MCF 10A (cell line): ENCODE data around the gene AKAP9. TPM values are rescaled to one million over a fixed set of nuclear protein-coding genes. Genes with fewer than 3 reads are reported as not detected.

Experiments used
- BruUV-seq: library from RNA; stranded (reverse); fragments of 400-500 nt; replicated peaks from 2 replicates; lab custom pipeline; 2021; lab: Mats Ljungman, UMichigan
- CTCF ChIA-PET: fragments of 300-600 bp; sonication (Branson Sonifier 250); formaldehyde crosslinking; extraction: SDS; loops from one replicate; lab custom pipeline; 2021; ENCODE audit warnings: antibody characterized with exemption, inconsistent platforms; lab: Yijun Ruan, JAX
- POLR2A ChIA-PET: fragments of 300-600, 350-650 bp; sonication (Branson Sonifier 250); formaldehyde crosslinking; extraction: SDS; loops from one replicate; lab custom pipeline; 2020; ENCODE audit warnings: antibody characterized with exemption, inconsistent platforms; lab: Yijun Ruan, JAX
- DNase-seq: peaks from one replicate; pipeline ENCODE4 v3.0.0-alpha.2; 2018; ENCODE audit not compliant: unreplicated experiment
- H3K27ac Mint-ChIP-seq: one replicate; pipeline ENCODE4 v1.8.0; 2022; ENCODE audit warnings: mild to moderate bottlenecking, low read depth, mixed read lengths; ENCODE audit not compliant: unreplicated experiment
- H3K27me3 Mint-ChIP-seq: one replicate; pipeline ENCODE4 v1.8.0; 2022; ENCODE audit warnings: mixed read lengths; ENCODE audit not compliant: insufficient read depth, unreplicated experiment
- H3K36me3 Mint-ChIP-seq: one replicate; pipeline ENCODE4 v1.8.0; 2022; ENCODE audit warnings: mild to moderate bottlenecking, moderate library complexity, mixed read lengths; ENCODE audit not compliant: insufficient read depth, unreplicated experiment
- H3K4me1 Mint-ChIP-seq: one replicate; pipeline ENCODE4 v1.8.0; 2022; ENCODE audit warnings: mixed read lengths; ENCODE audit not compliant: insufficient read depth, unreplicated experiment
- H3K4me3 Mint-ChIP-seq: one replicate; pipeline ENCODE4 v1.8.0; 2022; ENCODE audit warnings: mild to moderate bottlenecking, moderate library complexity, mixed read lengths; ENCODE audit not compliant: unreplicated experiment
- H3K9me3 Mint-ChIP-seq: one replicate; pipeline ENCODE4 v1.8.0; 2022; ENCODE audit warnings: mixed read lengths; ENCODE audit not compliant: unreplicated experiment
- intact Hi-C: fragments of 100-400 bp; cut with micrococcal nuclease; formaldehyde crosslinking; loops from 2 replicates; pipeline ENCODE4 v1.14.1; 2022
- total RNA-seq: library from RNA; stranded (reverse); gene quantifications from 2 replicates; pipeline ENCODE4 v1.2.3, GENCODE V29; 2022
- TF ChIP-seq, protein P1 (sequence below): fragments of 200-600 bp; IDR thresholded peaks from one replicate; pipeline ENCODE4 v1.8.0; 2022; ENCODE audit warnings: antibody characterized with exemption, mild to moderate bottlenecking; ENCODE audit not compliant: unreplicated experiment

Gene AKAP9
- total RNA-seq, 1 experiment from 2014 or later = 39.2 TPM

DNA sequence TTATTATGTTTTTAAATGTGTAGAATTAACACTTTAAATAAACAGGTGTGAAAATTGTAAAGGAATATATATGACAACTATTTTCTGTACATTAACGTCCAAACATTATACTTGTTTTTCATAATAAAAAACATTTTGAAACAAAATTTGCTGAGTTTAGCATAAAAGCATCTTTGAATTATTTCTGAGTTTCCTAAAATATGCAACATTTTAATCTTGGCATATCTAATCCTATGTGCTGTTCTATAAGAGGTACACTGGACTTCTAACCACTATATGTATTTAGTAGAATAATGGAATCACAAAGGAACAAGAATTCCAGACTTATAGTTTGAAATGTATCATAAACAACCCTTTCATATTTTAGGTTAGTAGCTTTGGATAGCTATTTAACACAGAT is 16.6 kb downstream of the AKAP9 start:
- Mint-ChIP-seq H3K9me3 (no peaks in the 10 kb centered on the region), H3K4me1 (peaks cover 12% of the 10 kb centered on the region), H3K27me3 (no peaks in the 10 kb centered on the region), H3K36me3 (peaks cover 7% of the 10 kb centered on the region), H3K4me3 (no peak overlapping the region), H3K27ac (no peak overlapping the region)
- no TSS peak for BruUV-seq
- ChIA-PET POLR2A (no interaction called here), CTCF (interaction anchor here (0.6 kb wide), 1 partner anchor 13 kb away, joined by 3 read pairs; no protein-coding TSS in a partner anchor)
- TF ChIP-seq, protein P1, sequence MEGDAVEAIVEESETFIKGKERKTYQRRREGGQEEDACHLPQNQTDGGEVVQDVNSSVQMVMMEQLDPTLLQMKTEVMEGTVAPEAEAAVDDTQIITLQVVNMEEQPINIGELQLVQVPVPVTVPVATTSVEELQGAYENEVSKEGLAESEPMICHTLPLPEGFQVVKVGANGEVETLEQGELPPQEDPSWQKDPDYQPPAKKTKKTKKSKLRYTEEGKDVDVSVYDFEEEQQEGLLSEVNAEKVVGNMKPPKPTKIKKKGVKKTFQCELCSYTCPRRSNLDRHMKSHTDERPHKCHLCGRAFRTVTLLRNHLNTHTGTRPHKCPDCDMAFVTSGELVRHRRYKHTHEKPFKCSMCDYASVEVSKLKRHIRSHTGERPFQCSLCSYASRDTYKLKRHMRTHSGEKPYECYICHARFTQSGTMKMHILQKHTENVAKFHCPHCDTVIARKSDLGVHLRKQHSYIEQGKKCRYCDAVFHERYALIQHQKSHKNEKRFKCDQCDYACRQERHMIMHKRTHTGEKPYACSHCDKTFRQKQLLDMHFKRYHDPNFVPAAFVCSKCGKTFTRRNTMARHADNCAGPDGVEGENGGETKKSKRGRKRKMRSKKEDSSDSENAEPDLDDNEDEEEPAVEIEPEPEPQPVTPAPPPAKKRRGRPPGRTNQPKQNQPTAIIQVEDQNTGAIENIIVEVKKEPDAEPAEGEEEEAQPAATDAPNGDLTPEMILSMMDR = no peak
- DNase-seq = no peak
- intact Hi-C loops = no loop called here

GRCh38 chr7:91957823-91958222 is 17.2 kb downstream of the AKAP9 start:
- intact Hi-C loops = no loop called here
- BruUV-seq = no TSS peak
- Mint-ChIP-seq H3K27ac (no peak overlapping the region), H3K9me3 (no peaks in the 10 kb centered on the region), H3K4me1 (peaks cover 7% of the 10 kb centered on the region), H3K36me3 (peaks cover 7% of the 10 kb centered on the region), H3K4me3 (no peak overlapping the region), H3K27me3 (no peaks in the 10 kb centered on the region)
- ChIA-PET POLR2A (no interaction called here), CTCF (no interaction called here)
- TF ChIP-seq, protein P1 = no peak
- DNase-seq = no peak

GRCh38 chr7:91959023-91959422 is 18.4 kb downstream of the AKAP9 start:
- Mint-ChIP-seq H3K4me1 (no peaks in the 10 kb centered on the region), H3K9me3 (no peaks in the 10 kb centered on the region), H3K4me3 (no peak overlapping the region), H3K27me3 (no peaks in the 10 kb centered on the region), H3K27ac (no peak overlapping the region), H3K36me3 (peaks cover 7% of the 10 kb centered on the region)
- DNase-seq = no peak
- intact Hi-C loops = no loop called here
- POLR2A ChIA-PET = interaction anchor here (0.6 to 1.0 kb wide), 3 partner anchors 18 to 81 kb away, joined by 3 read pairs; partner anchors contain the start of gene AKAP9
- TF ChIP-seq, protein P1 = no peak
- CTCF ChIA-PET = interaction anchor here (0.6 to 1.1 kb wide), 2 partner anchors 10 to 55 kb away, joined by 3 to 4 read pairs; no protein-coding TSS in a partner anchor
- BruUV-seq = no TSS peak

DNA sequence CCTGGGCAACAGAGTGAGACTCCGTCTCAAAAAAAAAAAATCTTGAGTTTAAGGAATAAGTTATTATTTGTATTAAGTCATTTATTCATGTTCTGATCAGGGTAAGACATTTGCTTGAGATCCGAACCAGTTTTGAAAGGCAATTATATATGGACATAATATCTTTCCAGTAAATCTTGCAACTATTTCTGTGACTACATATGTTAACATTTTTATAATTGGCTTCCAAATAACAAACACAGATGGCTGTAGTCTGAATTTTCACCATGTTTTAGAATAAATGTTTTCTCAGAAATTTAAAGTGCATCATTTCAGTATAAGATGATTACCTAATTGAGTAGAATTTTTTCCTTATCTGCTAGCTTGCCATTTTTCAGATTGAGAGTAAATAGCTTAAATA is 21.2 kb downstream of the AKAP9 start:
- CTCF ChIA-PET = interaction anchor here (0.7 kb wide), 1 partner anchor 17 kb away, joined by 3 read pairs; no protein-coding TSS in a partner anchor
- peaks cover 12% of the 10 kb centered on the region for H3K9me3 Mint-ChIP-seq
- no peak overlapping the region for H3K4me3 Mint-ChIP-seq
- no peak for DNase-seq
- H3K27ac Mint-ChIP-seq = no peak overlapping the region
- BruUV-seq = no TSS peak
- no peaks in the 10 kb centered on the region for H3K27me3 Mint-ChIP-seq
- TF ChIP-seq, protein P1 = no peak
- POLR2A ChIA-PET = no interaction called here
- intact Hi-C loops = no loop called here
- no peaks in the 10 kb centered on the region for H3K4me1 Mint-ChIP-seq
- no peaks in the 10 kb centered on the region for H3K36me3 Mint-ChIP-seq
